ENCODE measurements around the gene BMP8A.
"Not testable (repeated sequence)": the region's sequence is repeated elsewhere in the genome, so short reads cannot be mapped to it uniquely, and the experiment has no call there.

BMP8A gene

GRCh38 chr1:39491146-39491921 is at the start of gene BMP8A:
Gene BMP8A (plus strand): TSS chr1:39491636. CDS start chr1:39491992, 356 bp downstream.
- peak; percentile 100 for DNase-seq

GRCh38 chr1:39441797-39442196 is 49.6 kb upstream of the BMP8A start:
- no peak for DNase-seq

GRCh38 chr1:39445573-39445972 is 45.9 kb upstream of the BMP8A start:
- DNase-seq: no peak

- no peak for DNase-seq
Observed at GRCh38 chr1:39446986-39447567, 44.4 kb upstream of the BMP8A start.

GRCh38 chr1:39450041-39450440 is 41.4 kb upstream of the BMP8A start:
- not testable (repeated sequence) for DNase-seq

GRCh38 chr1:39450956-39451606 is 40.4 kb upstream of the BMP8A start:
- no peak for DNase-seq

- no peak for DNase-seq
Observed at GRCh38 chr1:39452081-39452480, 39.4 kb upstream of the BMP8A start.

GRCh38 chr1:39452540-39452939 is 38.9 kb upstream of the BMP8A start:
- DNase-seq: no peak

- DNase-seq: no peak
Observed at GRCh38 chr1:39453603-39454002, 37.8 kb upstream of the BMP8A start.

GRCh38 chr1:39458991-39459390 is 32.4 kb upstream of the BMP8A start:
- no peak for DNase-seq

- DNase-seq: no peak
Observed at GRCh38 chr1:39462074-39462473, 29.4 kb upstream of the BMP8A start.

GRCh38 chr1:39466413-39467107 is 24.9 kb upstream of the BMP8A start:
- no peak for DNase-seq

GRCh38 chr1:39467108-39467720 is 24.2 kb upstream of the BMP8A start:
- not testable (repeated sequence) for DNase-seq

GRCh38 chr1:39469150-39469549 is 22.3 kb upstream of the BMP8A start:
- DNase-seq: no peak

- DNase-seq: no peak
Observed at GRCh38 chr1:39470040-39470439, 21.4 kb upstream of the BMP8A start.

- no peak for DNase-seq
Observed at GRCh38 chr1:39472826-39473225, 18.6 kb upstream of the BMP8A start.

- no peak for DNase-seq
Observed at GRCh38 chr1:39473324-39473723, 18.1 kb upstream of the BMP8A start.

- no peak for DNase-seq
Observed at GRCh38 chr1:39474810-39475209, 16.6 kb upstream of the BMP8A start.

- DNase-seq: not testable (repeated sequence)
Observed at GRCh38 chr1:39475551-39475950, 15.9 kb upstream of the BMP8A start.

GRCh38 chr1:39478126-39478915 is 13.1 kb upstream of the BMP8A start:
- no peak for DNase-seq

GRCh38 chr1:39481289-39481688 is 10.1 kb upstream of the BMP8A start:
- DNase-seq: no peak

GRCh38 chr1:39483276-39483675 is 8.2 kb upstream of the BMP8A start:
- DNase-seq: no peak

Measured in NCI-H748 treated with DMSO at 0.1 percent for 48 hours (cell line).